ENCODE measurements around the gene AFG1L. TPM values are rescaled to one million over a fixed set of nuclear protein-coding genes. Genes with fewer than 3 reads are reported as not detected.

Gene AFG1L
- total and polyA plus RNA-seq, 8 donors = 1.2 to 4.7 (median 3.8) TPM

DNA sequence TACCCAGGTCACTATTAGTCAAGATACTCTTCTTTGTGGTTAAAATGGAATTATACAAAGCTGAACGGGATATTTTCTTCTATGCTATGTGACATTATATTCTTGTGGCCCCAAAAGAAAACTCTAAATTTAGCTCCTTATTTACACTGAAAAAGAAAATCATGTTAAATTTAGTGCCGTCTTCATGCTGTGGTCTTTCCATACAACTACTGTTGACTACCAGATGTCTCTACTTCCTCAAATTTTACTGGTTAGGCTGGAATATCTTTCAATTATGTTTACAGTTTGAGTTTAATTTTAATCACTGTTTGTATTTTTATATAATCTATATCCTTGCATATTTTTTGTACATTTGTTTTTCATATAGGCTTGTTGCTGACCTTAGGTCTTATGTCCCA lies 170.2 kb downstream of the AFG1L start:
- no peaks in the 10 kb centered on the region for H3K36me3 ChIP-seq
- no peak for ATAC-seq
- H3K4me3 ChIP-seq = no peak overlapping the region
- no peak overlapping the region for H3K27ac ChIP-seq
- 89 to 98% methylated on average over 2 of the region's 2 CpGs for WGBS, 2 donors
- H3K4me1 ChIP-seq = peaks cover 0 to 10% (median 5%) of the 10 kb centered on the region in 3 donors
- TF ChIP-seq, protein P1, sequence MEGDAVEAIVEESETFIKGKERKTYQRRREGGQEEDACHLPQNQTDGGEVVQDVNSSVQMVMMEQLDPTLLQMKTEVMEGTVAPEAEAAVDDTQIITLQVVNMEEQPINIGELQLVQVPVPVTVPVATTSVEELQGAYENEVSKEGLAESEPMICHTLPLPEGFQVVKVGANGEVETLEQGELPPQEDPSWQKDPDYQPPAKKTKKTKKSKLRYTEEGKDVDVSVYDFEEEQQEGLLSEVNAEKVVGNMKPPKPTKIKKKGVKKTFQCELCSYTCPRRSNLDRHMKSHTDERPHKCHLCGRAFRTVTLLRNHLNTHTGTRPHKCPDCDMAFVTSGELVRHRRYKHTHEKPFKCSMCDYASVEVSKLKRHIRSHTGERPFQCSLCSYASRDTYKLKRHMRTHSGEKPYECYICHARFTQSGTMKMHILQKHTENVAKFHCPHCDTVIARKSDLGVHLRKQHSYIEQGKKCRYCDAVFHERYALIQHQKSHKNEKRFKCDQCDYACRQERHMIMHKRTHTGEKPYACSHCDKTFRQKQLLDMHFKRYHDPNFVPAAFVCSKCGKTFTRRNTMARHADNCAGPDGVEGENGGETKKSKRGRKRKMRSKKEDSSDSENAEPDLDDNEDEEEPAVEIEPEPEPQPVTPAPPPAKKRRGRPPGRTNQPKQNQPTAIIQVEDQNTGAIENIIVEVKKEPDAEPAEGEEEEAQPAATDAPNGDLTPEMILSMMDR (IDR thresholded peaks at IDR 0.05) = no peak
- intact Hi-C loops (cut with DNase I) = no loop called here
- H3K9me3 ChIP-seq = no peaks in the 10 kb centered on the region
- no peak for FAIRE-seq
- no peak for DNase-seq
- no peaks in the 10 kb centered on the region for H3K27me3 ChIP-seq

DNA sequence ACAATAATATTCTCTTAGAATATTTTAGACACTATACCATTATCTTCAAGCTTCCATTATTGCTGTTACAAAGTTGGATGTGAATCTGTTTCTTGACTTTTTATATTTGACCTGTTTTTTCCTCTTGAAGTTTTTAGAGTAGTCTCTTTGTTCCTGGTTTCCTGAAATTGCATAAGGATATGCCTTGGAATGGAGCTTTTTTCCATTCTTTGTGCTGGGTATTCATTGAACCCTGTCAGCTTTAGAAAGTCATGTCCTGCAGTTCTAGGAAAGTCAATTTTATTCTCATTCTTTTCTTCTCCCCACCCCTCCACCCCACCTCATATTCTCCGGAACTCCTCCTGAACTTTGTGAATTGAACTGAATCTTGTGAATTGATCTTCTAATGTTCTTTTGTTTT lies 173.5 kb downstream of the AFG1L start:
- 92 to 96% methylated on average over 1 of the region's 1 CpG for WGBS, 2 donors
- H3K9me3 ChIP-seq = no peaks in the 10 kb centered on the region
- H3K4me1 ChIP-seq = peaks cover 0 to 6% (median 0%) of the 10 kb centered on the region in 3 donors
- H3K27me3 ChIP-seq = no peaks in the 10 kb centered on the region
- TF ChIP-seq, protein P1 (IDR thresholded peaks at IDR 0.05) = no peak
- intact Hi-C loops (cut with DNase I) = no loop called here
- FAIRE-seq (no peak), DNase-seq (no peak), ATAC-seq (no peak)
- H3K27ac ChIP-seq = no peak overlapping the region
- no peak overlapping the region for H3K4me3 ChIP-seq
- no peaks in the 10 kb centered on the region for H3K36me3 ChIP-seq

DNA sequence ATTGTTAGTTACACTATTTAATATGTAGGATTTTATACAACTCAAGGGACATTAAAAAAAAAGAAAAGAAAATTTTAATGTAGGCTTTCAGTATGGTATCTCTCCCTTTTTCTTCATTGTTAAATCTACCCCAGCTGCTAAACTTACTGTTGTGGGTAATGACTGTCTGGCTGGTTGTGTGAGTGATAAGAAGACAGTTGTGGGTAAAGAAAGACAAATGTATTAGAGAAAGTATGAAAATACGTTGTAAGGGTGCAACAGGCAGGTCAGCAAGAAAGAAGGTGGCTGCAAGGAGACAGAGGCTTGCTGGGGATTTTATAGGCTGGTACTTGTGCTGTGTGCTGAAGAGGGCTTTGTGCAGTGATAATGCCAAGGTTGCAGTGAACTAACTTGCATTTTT lies 174.5 kb downstream of the AFG1L start:
- Histone ChIP-seq H3K4me1 (no peaks in the 10 kb centered on the region), H3K27me3 (no peaks in the 10 kb centered on the region), H3K36me3 (no peaks in the 10 kb centered on the region), H3K9me3 (no peaks in the 10 kb centered on the region), H3K4me3 (no peak overlapping the region), H3K27ac (no peak overlapping the region)
- DNase-seq = no peak
- TF ChIP-seq, protein P1 (IDR thresholded peaks at IDR 0.05) = no peak
- WGBS, 2 donors = 61 to 81% methylated on average over 1 of the region's 1 CpG
- ATAC-seq = no peak
- intact Hi-C loops (cut with DNase I) = no loop called here
- FAIRE-seq = no peak

DNA sequence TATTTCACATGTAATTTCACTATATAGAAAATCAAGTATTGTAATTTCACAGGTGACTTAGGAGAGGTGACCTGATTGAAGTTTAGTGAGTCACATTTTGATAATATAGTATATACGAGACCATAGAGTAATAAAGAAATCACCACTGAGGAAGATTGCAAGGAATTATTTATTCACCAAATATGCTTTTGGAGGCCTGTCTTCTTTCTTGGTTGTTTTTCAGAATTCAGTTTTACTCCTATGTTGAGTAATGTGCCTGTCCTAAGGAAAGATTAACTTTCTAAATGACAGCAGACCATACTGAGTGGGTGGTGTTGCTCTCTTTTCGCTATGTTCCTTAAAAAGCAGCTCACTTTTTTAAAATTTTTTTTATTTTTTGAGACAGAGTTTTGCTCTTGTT lies 178.3 kb downstream of the AFG1L start:
- Histone ChIP-seq H3K36me3 (no peaks in the 10 kb centered on the region), H3K9me3 (no peaks in the 10 kb centered on the region), H3K27me3 (no peaks in the 10 kb centered on the region), H3K4me3 (no peak overlapping the region), H3K4me1 (no peaks in the 10 kb centered on the region), H3K27ac (no peak overlapping the region)
- intact Hi-C loops (cut with DNase I) = no loop called here
- WGBS, 2 donors = 92 to 93% methylated on average over 2 of the region's 2 CpGs
- TF ChIP-seq, protein P1 (IDR thresholded peaks at IDR 0.05) = no peak
- DNase-seq (no peak), FAIRE-seq (no peak), ATAC-seq (no peak)

DNA sequence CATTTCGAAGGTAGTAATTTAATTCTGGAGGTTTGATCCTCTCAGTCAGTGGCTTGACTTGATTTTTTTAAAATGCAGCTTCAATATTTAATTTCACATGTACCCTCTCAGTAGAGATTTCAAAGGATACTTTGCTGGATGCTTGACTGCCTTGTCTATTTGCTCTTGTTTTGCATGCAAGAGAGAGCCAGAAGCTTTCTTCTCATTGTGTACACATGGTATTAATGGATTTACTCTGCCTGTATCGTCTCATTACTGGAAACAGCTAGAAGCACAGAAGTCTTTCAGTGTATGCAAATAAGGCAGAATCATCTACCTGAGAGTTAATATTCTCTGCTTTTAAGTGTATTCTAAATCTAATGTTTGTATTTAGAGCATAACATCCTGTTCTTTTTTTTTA lies 181.5 kb downstream of the AFG1L start:
- 76 to 79% methylated on average over 2 of the region's 2 CpGs for WGBS, 2 donors
- no peaks in the 10 kb centered on the region for H3K36me3 ChIP-seq
- TF ChIP-seq, protein P1 (IDR thresholded peaks at IDR 0.05) = no peak
- FAIRE-seq (no peak), DNase-seq (no peak), ATAC-seq (peak in 1 of 4 donors; percentile 70)
- H3K27me3 ChIP-seq = no peaks in the 10 kb centered on the region
- H3K9me3 ChIP-seq = no peaks in the 10 kb centered on the region
- no peaks in the 10 kb centered on the region for H3K4me1 ChIP-seq
- H3K4me3 ChIP-seq = no peak overlapping the region
- H3K27ac ChIP-seq = no peak overlapping the region
- intact Hi-C loops (cut with DNase I) = no loop called here

Measured in pancreas (tissue), 10 donors.